Measurements from ENCODE around the gene TACSTD2. TPM values are rescaled to one million over a fixed set of nuclear protein-coding genes. Genes with fewer than 3 reads are reported as not detected.

The TACSTD2 gene
- polyA plus RNA-seq, 3 donors = 3.2 TPM; not detected in 2

- H3K9me3 ChIP-seq (replicated peaks in 1 of 2; ENCODE audit: control insufficient read depth in 1 of 2, insufficient read depth in 1 of 2, low read length in 2 of 2) = no peaks in the 10 kb centered on the region
- Mint-ChIP-seq H3K9me3 (peaks cover 0 to 22% (median 8%) of the 10 kb centered on the region in 7 donors), H3K36me3 (peaks cover 9 to 17% of the 10 kb centered on the region in 2 donors), H3K4me3 (peak overlapping the region; percentile 80 to 97), H3K27me3 (ENCODE audit: low read depth in 3 of 3) (peaks cover 32 to 75% (median 53%) of the 10 kb centered on the region in 3 donors), H3K4me1 (peaks cover 26% of the 10 kb centered on the region), H3K27ac (peak overlapping the region in 1 of 7 donors; percentile 84)
- H3K79me2 ChIP-seq (ENCODE audit: insufficient read depth, low read length) = peaks cover 37% of the 10 kb centered on the region
- no peaks in the 10 kb centered on the region for H4K20me1 ChIP-seq (ENCODE audit: insufficient read depth, low read length)
- peak overlapping the region; percentile 79 for H3K4me2 ChIP-seq (replicated peaks; ENCODE audit: extremely low read depth, low read length, poor library complexity, severe bottlenecking)
- peaks cover 5 to 65% of the 10 kb centered on the region in 2 donors for H3K27me3 ChIP-seq (ENCODE audit: control insufficient read depth in 2 of 2, insufficient read depth in 2 of 2, low read length in 2 of 2)
- peak in 2 of 3 donors; percentile 20 to 23 for DNase-seq
- H3K4me1 ChIP-seq (ENCODE audit: control insufficient read depth in 1 of 2, insufficient read depth in 2 of 2, low read length in 2 of 2) = peaks cover 24 to 51% of the 10 kb centered on the region in 2 donors
- peak overlapping the region; percentile 19 to 80 (median 66) for H3K4me3 ChIP-seq (replicated peaks in 1 of 3; ENCODE audit: low read depth in 2 of 3, low read length in 3 of 3)
- no peaks in the 10 kb centered on the region for H3K36me3 ChIP-seq (replicated peaks in 1 of 2; ENCODE audit: control insufficient read depth in 1 of 2, insufficient read depth in 2 of 2, low read length in 2 of 2)
- TF ChIP-seq CTCF (IDR thresholded peaks at IDR 0.05) = no peak
- peak overlapping the region in 1 of 2 donors; percentile 70 for H3K27ac ChIP-seq (ENCODE audit: low read depth in 1 of 2, low read length in 2 of 2)
- peak overlapping the region; percentile 70 for H3K9ac ChIP-seq (ENCODE audit: insufficient read depth, low read length, poor library complexity, severe bottlenecking)
- H2AFZ ChIP-seq (ENCODE audit: insufficient read depth, low read depth, low read length, poor library complexity, severe bottlenecking) = peak overlapping the region; percentile 92
- WGBS (ENCODE audit: insufficient coverage) = 25% methylated on average over 25 of the region's 32 CpGs
- intact Hi-C loops (cut with micrococcal nuclease) = no loop called here
These were observed 1.3 kb downstream of the TACSTD2 start for GRCh38 chr1:58575551-58576324.

- no peak for DNase-seq
- H3K36me3 Mint-ChIP-seq = peaks cover 9 to 17% of the 10 kb centered on the region in 2 donors
- H3K27me3 ChIP-seq (ENCODE audit: control insufficient read depth in 2 of 2, insufficient read depth in 2 of 2, low read length in 2 of 2) = peaks cover 5 to 65% of the 10 kb centered on the region in 2 donors
- peaks cover 26% of the 10 kb centered on the region for H3K4me1 Mint-ChIP-seq
- H3K36me3 ChIP-seq (replicated peaks in 1 of 2; ENCODE audit: control insufficient read depth in 1 of 2, insufficient read depth in 2 of 2, low read length in 2 of 2) = no peaks in the 10 kb centered on the region
- no peak overlapping the region for H3K27ac ChIP-seq (ENCODE audit: low read depth in 1 of 2, low read length in 2 of 2)
- H3K4me3 ChIP-seq (replicated peaks in 1 of 3; ENCODE audit: low read depth in 2 of 3, low read length in 3 of 3) = no peak overlapping the region
- no peaks in the 10 kb centered on the region for H3K9me3 ChIP-seq (replicated peaks in 1 of 2; ENCODE audit: control insufficient read depth in 1 of 2, insufficient read depth in 1 of 2, low read length in 2 of 2)
- peak overlapping the region in 1 of 2 donors; percentile 97 for H3K4me3 Mint-ChIP-seq
- peaks cover 37% of the 10 kb centered on the region for H3K79me2 ChIP-seq (ENCODE audit: insufficient read depth, low read length)
- H3K4me1 ChIP-seq (ENCODE audit: control insufficient read depth in 1 of 2, insufficient read depth in 2 of 2, low read length in 2 of 2) = peaks cover 24 to 42% of the 10 kb centered on the region in 2 donors
- peaks cover 0 to 22% (median 8%) of the 10 kb centered on the region in 7 donors for H3K9me3 Mint-ChIP-seq
- H4K20me1 ChIP-seq (ENCODE audit: insufficient read depth, low read length) = no peaks in the 10 kb centered on the region
- TF ChIP-seq CTCF (IDR thresholded peaks at IDR 0.05) = no peak
- WGBS (ENCODE audit: insufficient coverage) = 100% methylated on average over 2 of the region's 2 CpGs
- no peak overlapping the region for H3K9ac ChIP-seq (ENCODE audit: insufficient read depth, low read length, poor library complexity, severe bottlenecking)
- H2AFZ ChIP-seq (ENCODE audit: insufficient read depth, low read depth, low read length, poor library complexity, severe bottlenecking) = no peak overlapping the region
- intact Hi-C loops (cut with micrococcal nuclease) = no loop called here
- peaks cover 32 to 75% (median 53%) of the 10 kb centered on the region in 3 donors for H3K27me3 Mint-ChIP-seq (ENCODE audit: low read depth in 3 of 3)
- H3K4me2 ChIP-seq (replicated peaks; ENCODE audit: extremely low read depth, low read length, poor library complexity, severe bottlenecking) = peak overlapping the region; percentile 3
- H3K27ac Mint-ChIP-seq = peak overlapping the region in 1 of 7 donors; percentile 84
These were observed 2.2 kb downstream of the TACSTD2 start for GRCh38 chr1:58574816-58575215.

All from CD14-positive monocyte (primary cell).